Loucy (cell line): ENCODE results near the gene KLKB1.

Source experiments
- H2AFZ ChIP-seq: fragments of 200-600 bp; sonication (generic); 2 replicates; pipeline ENCODE4 v1.6.0; 2016; ENCODE audit warnings: antibody characterized with exemption, mild to moderate bottlenecking, low read length, moderate library complexity
- H3F3A ChIP-seq: fragments of 200-600 bp; 2 replicates; pipeline ENCODE4 v1.6.0; 2016; ENCODE audit warnings: antibody characterized with exemption, low read depth, mild to moderate bottlenecking
- H3K27me3 ChIP-seq: fragments of 200-600 bp; sonication (generic); 2 replicates; pipeline ENCODE4 v1.6.1; 2014; ENCODE audit warnings: low read length, mild to moderate bottlenecking; ENCODE audit not compliant: insufficient read depth, poor library complexity, severe bottlenecking
- H3K36me3 ChIP-seq: fragments of 200-600 bp; sonication (generic); 2 replicates; pipeline ENCODE4 v1.6.1; 2016; ENCODE audit warnings: low read length; ENCODE audit not compliant: insufficient read depth
- H3K4me1 ChIP-seq: fragments of 200-600 bp; sonication (generic); 2 replicates; pipeline ENCODE4 v1.5.1; 2014; ENCODE audit warnings: low read length, mild to moderate bottlenecking; ENCODE audit not compliant: insufficient read depth, poor library complexity, severe bottlenecking
- H3K4me2 ChIP-seq: fragments of 200-600 bp; sonication (generic); 2 replicates; pipeline ENCODE4 v1.6.0; 2014; ENCODE audit warnings: antibody characterized with exemption, low read length, low read depth, mild to moderate bottlenecking; ENCODE audit not compliant: poor library complexity, severe bottlenecking
- H3K4me3 ChIP-seq: fragments of 200-600 bp; sonication (generic); 2 replicates; pipeline ENCODE4 v1.5.1; 2014; ENCODE audit warnings: low read length, mild to moderate bottlenecking, mixed read lengths; ENCODE audit not compliant: poor library complexity, severe bottlenecking
- H3K79me2 ChIP-seq: fragments of 200-600 bp; sonication (generic); 2 replicates; pipeline ENCODE4 v1.6.1; 2014; ENCODE audit warnings: low read length; ENCODE audit not compliant: insufficient read depth
- H3K9ac ChIP-seq: fragments of 200-600 bp; sonication (generic); 2 replicates; pipeline ENCODE4 v1.6.0; 2014; ENCODE audit warnings: mild to moderate bottlenecking, low read depth, low read length, moderate library complexity; ENCODE audit not compliant: poor library complexity, severe bottlenecking
- H3K9me2 ChIP-seq: fragments of 200-600 bp; sonication (generic); replicated peaks from 2 replicates; pipeline ENCODE4 v1.6.1; 2016; ENCODE audit warnings: low read depth, low read length, mixed read lengths
- H3K9me3 ChIP-seq: fragments of 200-600 bp; sonication (generic); 2 replicates; pipeline ENCODE4 v1.6.1; 2014; ENCODE audit warnings: mild to moderate bottlenecking, antibody characterized with exemption, low read length, low read depth; ENCODE audit not compliant: insufficient read depth
- H4K20me1 ChIP-seq: fragments of 200-600 bp; sonication (generic); 2 replicates; pipeline ENCODE4 v1.6.0; 2014; ENCODE audit warnings: antibody characterized with exemption, low read length, mild to moderate bottlenecking; ENCODE audit not compliant: insufficient read depth, poor library complexity, severe bottlenecking
- CTCF ChIP-seq: fragments of 200-600 bp; sonication (generic); conservative IDR thresholded peaks from 2 replicates; pipeline ENCODE4 v1.5.1; 2014; ENCODE audit warnings: mild to moderate bottlenecking, antibody characterized with exemption, low read length
- EZH2phosphoT487 ChIP-seq: fragments of 200-600 bp; IDR thresholded peaks from 2 replicates; pipeline ENCODE4 v1.6.1; 2018; ENCODE audit warnings: antibody characterized with exemption, mild to moderate bottlenecking, moderate library complexity, borderline replicate concordance

Gene KLKB1

GRCh38 chr4:186236126-186236525 lies 8.8 kb downstream of the KLKB1 start:
- TF ChIP-seq EZH2phosphoT487 (no peak), CTCF (no peak)
- no peak overlapping the region for H3K9ac ChIP-seq
- H3K4me1 ChIP-seq: no peaks in the 10 kb centered on the region
- no peaks in the 10 kb centered on the region for H3K9me2 ChIP-seq
- H3K27me3 ChIP-seq: no peaks in the 10 kb centered on the region
- no peaks in the 10 kb centered on the region for H3K79me2 ChIP-seq
- no peaks in the 10 kb centered on the region for H4K20me1 ChIP-seq
- H3K4me3 ChIP-seq: no peak overlapping the region
- no peaks in the 10 kb centered on the region for H3F3A ChIP-seq
- H3K36me3 ChIP-seq: no peaks in the 10 kb centered on the region
- no peaks in the 10 kb centered on the region for H3K9me3 ChIP-seq
- H2AFZ ChIP-seq: no peak overlapping the region
- no peak overlapping the region for H3K4me2 ChIP-seq

- Histone ChIP-seq H4K20me1 (no peaks in the 10 kb centered on the region), H3K9me3 (no peaks in the 10 kb centered on the region), H3K79me2 (no peaks in the 10 kb centered on the region), H2AFZ (no peak overlapping the region), H3K36me3 (no peaks in the 10 kb centered on the region), H3K4me3 (no peak overlapping the region), H3K9ac (no peak overlapping the region), H3K9me2 (no peaks in the 10 kb centered on the region), H3K27me3 (no peaks in the 10 kb centered on the region), H3K4me2 (no peak overlapping the region), H3K4me1 (no peaks in the 10 kb centered on the region), H3F3A (no peaks in the 10 kb centered on the region)
- TF ChIP-seq CTCF (no peak), EZH2phosphoT487 (no peak)
Observed at GRCh38 chr4:186240452-186240847, 13.1 kb downstream of the KLKB1 start.

- no peak for TF ChIP-seq CTCF
- TF ChIP-seq EZH2phosphoT487: no peak
- Histone ChIP-seq H3K9me2 (no peaks in the 10 kb centered on the region), H3K4me1 (no peaks in the 10 kb centered on the region), H3K79me2 (no peaks in the 10 kb centered on the region), H3K27me3 (no peaks in the 10 kb centered on the region), H2AFZ (no peak overlapping the region), H3F3A (no peaks in the 10 kb centered on the region), H3K4me3 (no peak overlapping the region), H3K36me3 (no peaks in the 10 kb centered on the region), H4K20me1 (no peaks in the 10 kb centered on the region), H3K9ac (no peak overlapping the region), H3K4me2 (no peak overlapping the region), H3K9me3 (no peaks in the 10 kb centered on the region)
Observed at GRCh38 chr4:186240848-186241491, 13.7 kb downstream of the KLKB1 start.
